GM12891 (cell line): ENCODE data around the gene MTREX.

Experiments used
- DNase-seq: peaks from one replicate; pipeline ENCODE4 v3.0.0; 2011; ENCODE audit warnings: low spot score; ENCODE audit not compliant: insufficient read length
- FAIRE-seq: peaks from 2 replicates; lab custom pipeline; 2011; peaks lifted over from hg19 to GRCh38; lab: Jason Lieb, UNC
- PAX5 ChIP-seq: IDR thresholded peaks from 2 replicates; pipeline ENCODE4 v1.6.1; 2011; ENCODE audit warnings: low read length, moderate library complexity, mild to moderate bottlenecking; ENCODE audit not compliant: insufficient read depth, severe bottlenecking
- POLR2A ChIP-seq: IDR thresholded peaks from 2 replicates; pipeline ENCODE4 v1.6.1; 2011; ENCODE audit warnings: low read depth, low read length, control low read depth
- POLR2AphosphoS5 ChIP-seq: IDR thresholded peaks from 2 replicates; pipeline ENCODE4 v1.6.1; 2011; ENCODE audit warnings: low read depth, low read length, control low read depth
- POU2F2 ChIP-seq: IDR thresholded peaks from 2 replicates; pipeline ENCODE4 v1.6.1; 2011; ENCODE audit warnings: low read depth, mild to moderate bottlenecking, control low read depth, low read length, moderate library complexity
- SPI1 ChIP-seq: IDR thresholded peaks from 2 replicates; pipeline ENCODE4 v1.6.1; 2011; ENCODE audit warnings: low read depth, low read length, control low read depth
- TAF1 ChIP-seq: IDR thresholded peaks from 2 replicates; pipeline ENCODE4 v1.6.1; 2011; ENCODE audit warnings: low read depth, low read length, control low read depth

Gene MTREX

GRCh38 chr5:55413644-55414043 is 105.9 kb downstream of the MTREX start:
- FAIRE-seq (no peak), DNase-seq (no peak)
- no peak for TF ChIP-seq TAF1
- TF ChIP-seq SPI1 = no peak
- TF ChIP-seq PAX5 = no peak
- no peak for TF ChIP-seq POLR2A
- TF ChIP-seq POLR2AphosphoS5 = no peak
- TF ChIP-seq POU2F2 = no peak

GRCh38 chr5:55415071-55415470 is 107.3 kb downstream of the MTREX start:
- DNase-seq (no peak), FAIRE-seq (no peak)
- TF ChIP-seq POLR2A (no peak), POU2F2 (no peak), PAX5 (no peak), SPI1 (no peak), TAF1 (no peak), POLR2AphosphoS5 (no peak)

- no peak for DNase-seq
- TF ChIP-seq POLR2AphosphoS5 (no peak), POLR2A (no peak), SPI1 (no peak), TAF1 (no peak), POU2F2 (no peak), PAX5 (no peak)
- FAIRE-seq = no peak
Observed at GRCh38 chr5:55416306-55416705, 108.5 kb downstream of the MTREX start.

GRCh38 chr5:55418994-55419968 is 111.5 kb downstream of the MTREX start:
- no peak for TF ChIP-seq POLR2AphosphoS5
- no peak for TF ChIP-seq POU2F2
- TF ChIP-seq PAX5 = no peak
- TF ChIP-seq SPI1 = no peak
- TF ChIP-seq POLR2A = no peak
- no peak for TF ChIP-seq TAF1
- FAIRE-seq = no peak
- DNase-seq = no peak

GRCh38 chr5:55421074-55421529 is 113.3 kb downstream of the MTREX start:
- FAIRE-seq (peak; percentile 26), DNase-seq (no peak)
- TF ChIP-seq TAF1 (no peak), SPI1 (no peak)

- FAIRE-seq (no peak), DNase-seq (no peak)
- no peak for TF ChIP-seq POLR2A
- no peak for TF ChIP-seq TAF1
- TF ChIP-seq PAX5 = no peak
- no peak for TF ChIP-seq SPI1
- no peak for TF ChIP-seq POU2F2
- no peak for TF ChIP-seq POLR2AphosphoS5
Observed at GRCh38 chr5:55426455-55426854, 118.7 kb downstream of the MTREX start.

GRCh38 chr5:55427157-55427556 is 119.4 kb downstream of the MTREX start:
- DNase-seq = no peak
- TF ChIP-seq SPI1 = no peak
- no peak for TF ChIP-seq POLR2A
- no peak for TF ChIP-seq POLR2AphosphoS5
- TF ChIP-seq PAX5 = no peak
- no peak for TF ChIP-seq TAF1
- TF ChIP-seq POU2F2 = no peak
- no peak for FAIRE-seq

- no peak for TF ChIP-seq POLR2AphosphoS5
- TF ChIP-seq PAX5 = no peak
- TF ChIP-seq SPI1 = no peak
- no peak for TF ChIP-seq TAF1
- no peak for TF ChIP-seq POU2F2
- no peak for TF ChIP-seq POLR2A
- FAIRE-seq (no peak), DNase-seq (no peak)
Observed at GRCh38 chr5:55429221-55429612, 121.4 kb downstream of the MTREX start.

- DNase-seq = no peak
- TF ChIP-seq PAX5 = no peak
- no peak for TF ChIP-seq POLR2A
- TF ChIP-seq TAF1 = no peak
- TF ChIP-seq POU2F2 = no peak
- 0 out of 2 replicates have a peak, but pooled peaks have one; percentile 25 for TF ChIP-seq POLR2AphosphoS5
- no peak for TF ChIP-seq SPI1
- no peak for FAIRE-seq
Observed at GRCh38 chr5:55429613-55430253, 121.9 kb downstream of the MTREX start.
